ENCODE measurements around the gene FCRLA. TPM values are rescaled to one million over a fixed set of nuclear protein-coding genes. Genes with fewer than 3 reads are reported as not detected.
"Not testable (repeated sequence)": the region's sequence is repeated elsewhere in the genome, so short reads cannot be mapped to it uniquely, and the experiment has no call there.

The FCRLA gene
- polyA plus RNA-seq, result under 1 TPM in 2 of 3 donors, not detected in 1; 0.21 to 0.28 TPM

GRCh38 chr1:161706482-161707347, at the start of gene FCRLA:
Gene FCRLA (plus strand): TSS chr1:161707229. CDS start chr1:161707265, 36 bp downstream.
- WGBS, 3 donors, result 51 to 60% (median 53%) methylated on average over 4 of the region's 4 CpGs

GRCh38 chr1:161658524-161658923, 48.5 kb upstream of the FCRLA start:
- not testable (repeated sequence) for H3K27ac ChIP-seq (ENCODE audit: low read depth, low read length)

More at GRCh38 chr1:161706482-161707347, at the start of gene FCRLA:
- no peak within 1 kb of the TSS for H3K27ac ChIP-seq (ENCODE audit: low read depth, low read length)

- H3K27ac ChIP-seq (ENCODE audit: low read depth, low read length), result not testable (repeated sequence)
- WGBS, 3 donors, result 25 to 78% (median 53%) methylated on average over 3 of the region's 9 CpGs
Observed at GRCh38 chr1:161661660-161662311, 45.2 kb upstream of the FCRLA start.

- H3K27ac ChIP-seq (ENCODE audit: low read depth, low read length), result not testable (repeated sequence)
- WGBS, 3 donors, result no CpG with 5 or more reads among the region's 4 CpGs
Observed at GRCh38 chr1:161662684-161663339, 44.2 kb upstream of the FCRLA start, which contains the start of gene FCGR2B. Gene FCGR2B (plus strand): TSS chr1:161663143. CDS start chr1:161663242, 99 bp downstream.

GRCh38 chr1:161663569-161663968, 43.5 kb upstream of the FCRLA start:
- no CpG with 5 or more reads among the region's 1 CpG for WGBS, 3 donors
- not testable (repeated sequence) for H3K27ac ChIP-seq (ENCODE audit: low read depth, low read length)

- WGBS, 3 donors, result no CpG with 5 or more reads among the region's 4 CpGs
- H3K27ac ChIP-seq (ENCODE audit: low read depth, low read length), result not testable (repeated sequence)
Observed at GRCh38 chr1:161664689-161665088, 42.3 kb upstream of the FCRLA start.

GRCh38 chr1:161671045-161672020, 35.7 kb upstream of the FCRLA start:
- 53 to 71% (median 69%) methylated on average over 9 to 11 of the region's 15 CpGs for WGBS, 3 donors

GRCh38 chr1:161673437-161673836, 33.6 kb upstream of the FCRLA start:
- WGBS, 3 donors, result 80 to 89% (median 82%) methylated on average over 7 of the region's 7 CpGs
- not testable (repeated sequence) for H3K27ac ChIP-seq (ENCODE audit: low read depth, low read length)

More at GRCh38 chr1:161671045-161672020, 35.7 kb upstream of the FCRLA start:
- H3K27ac ChIP-seq (ENCODE audit: low read depth, low read length), result not testable (repeated sequence)

GRCh38 chr1:161674447-161674846, 32.6 kb upstream of the FCRLA start:
- WGBS, 3 donors, result 48 to 84% (median 59%) methylated on average over 2 of the region's 3 CpGs
- not testable (repeated sequence) for H3K27ac ChIP-seq (ENCODE audit: low read depth, low read length)

- whole genome bisulfite sequencing, 3 donors, result 77 to 90% (median 78%) methylated on average over 2 to 3 of the region's 3 CpGs
- H3K27ac ChIP-seq (ENCODE audit: low read depth, low read length), result not testable (repeated sequence)
Observed at GRCh38 chr1:161674908-161675307, 32.1 kb upstream of the FCRLA start.

GRCh38 chr1:161676441-161676840, 30.6 kb upstream of the FCRLA start:
- WGBS, 3 donors, result 90 to 92% (median 90%) methylated on average over 2 of the region's 2 CpGs
- H3K27ac ChIP-seq (ENCODE audit: low read depth, low read length), result no peak overlapping the region

- WGBS, 3 donors, result 58 to 81% (median 80%) methylated on average over 5 of the region's 5 CpGs
Observed at GRCh38 chr1:161676958-161677689, 29.9 kb upstream of the FCRLA start.

GRCh38 chr1:161678500-161678899, 28.5 kb upstream of the FCRLA start:
- 78 to 94% (median 90%) methylated on average over 3 of the region's 3 CpGs for WGBS, 3 donors
- H3K27ac ChIP-seq (ENCODE audit: low read depth, low read length), result no peak overlapping the region

More at GRCh38 chr1:161676958-161677689, 29.9 kb upstream of the FCRLA start:
- no peak overlapping the region for H3K27ac ChIP-seq (ENCODE audit: low read depth, low read length)

GRCh38 chr1:161681879-161682278, 25.1 kb upstream of the FCRLA start:
- no peak overlapping the region for H3K27ac ChIP-seq (ENCODE audit: low read depth, low read length)
- WGBS, 3 donors, result 71 to 78% (median 76%) methylated on average over 3 of the region's 3 CpGs

- WGBS, 3 donors, result 76 to 84% (median 83%) methylated on average over 3 of the region's 3 CpGs
- no peak overlapping the region for H3K27ac ChIP-seq (ENCODE audit: low read depth, low read length)
Observed at GRCh38 chr1:161688946-161689345, 18.1 kb upstream of the FCRLA start.

GRCh38 chr1:161691846-161692245, 15.2 kb upstream of the FCRLA start:
- H3K27ac ChIP-seq (ENCODE audit: low read depth, low read length), result no peak overlapping the region
- WGBS, 3 donors, result 63 to 73% (median 73%) methylated on average over 3 of the region's 3 CpGs

- 80 to 87% (median 82%) methylated on average over 14 of the region's 14 CpGs for WGBS, 3 donors
- not testable (repeated sequence) for H3K27ac ChIP-seq (ENCODE audit: low read depth, low read length)
Observed at GRCh38 chr1:161693020-161693712, 13.9 kb upstream of the FCRLA start.

Measured in adipose tissue (tissue), 3 donors.